Right lobe of liver (tissue), 6 donors: ENCODE measurements around the gene AMOTL2. TPM values are rescaled to one million over a fixed set of nuclear protein-coding genes. Genes with fewer than 3 reads are reported as not detected.
A peak's percentile ranks its signal among the peaks of the same experiment; 100 is the strongest.

Experiments used
- ATAC-seq, 4 donors: fragments of 200-7000 bp; cut with Tn5 transposase; one replicate each; pipeline ENCODE4 v1.9.1; 2020; ENCODE audit warnings: mild to moderate bottlenecking in 4 of 4, moderate library complexity in 4 of 4
- DNase-seq, 3 donors: peaks; one replicate each; pipeline ENCODE4 v3.0.0-alpha.2; 2020
- H3K27ac ChIP-seq, 3 donors: fragments of 200-600 bp; one replicate each; pipeline ENCODE4 v1.8.0; 2022
- H3K27me3 ChIP-seq, 2 donors: fragments of 200-600 bp; one replicate each; pipeline ENCODE4 v1.8.0; 2022
- H3K36me3 ChIP-seq, 4 donors: fragments of 200-600 bp; sonication (generic) in 1 of 4; one replicate each; pipeline versions ENCODE4 v1.5.1 to v1.8.0; 2017 to 2022; ENCODE audit warnings: control low read depth in 1 of 4
- H3K4me1 ChIP-seq, 4 donors: fragments of 200-600 bp; sonication (generic) in 1 of 4; one replicate each; pipeline versions ENCODE4 v1.5.1 to v1.8.0; 2017 to 2022; ENCODE audit warnings: control low read depth in 1 of 4
- H3K4me3 ChIP-seq, 3 donors: fragments of 200-600 bp; one replicate each; pipeline ENCODE4 v1.8.0; 2022
- H3K9me3 ChIP-seq, 4 donors: fragments of 200-600 bp; sonication (generic) in 1 of 4; one replicate each; pipeline versions ENCODE4 v1.5.1 to v1.8.0; 2017 to 2022; ENCODE audit warnings: control low read depth in 1 of 4
- CTCF ChIP-seq, 4 donors: fragments of 200-600 bp in 3 of 4; fragments of 450-650 bp in 1 of 4; IDR thresholded peaks; one replicate each; pipeline versions ENCODE4 v1.5.1 to v1.8.0; 2016 to 2022; ENCODE audit warnings: antibody characterized with exemption in 4 of 4, mild to moderate bottlenecking in 2 of 4
- POLR2A ChIP-seq: fragments of 450-650 bp; IDR thresholded peaks from one replicate; pipeline ENCODE4 v1.6.1; 2017; ENCODE audit warnings: antibody characterized with exemption, mild to moderate bottlenecking
- WGBS: methylation state at CpG from one replicate; pipeline ENCODE4 v1.1.6; 2018; ENCODE audit warnings: low coverage, low lambda C conversion rate; ENCODE audit not compliant: insufficient coverage; ENCODE audit errors: missing lambda C conversion rate; 5-methylcytosine and 5-hydroxymethylcytosine counted together
- intact Hi-C, 2 donors: fragments of 100-400 bp; cut with DNase I; formaldehyde crosslinking; loops; one replicate each; pipeline versions ENCODE4 v1.11.2 to v1.14.1; 2022
- total RNA-seq, 6 experiments: library from RNA; depleted of rRNA in 2 of 6; stranded (reverse); fragments of >200 nt in 2 of 6; fragmentation: NEBNext Ultra II Directional in 3 of 6; extraction: Animal tissue kit (Norgen Biotek cat#: 25700) in 3 of 6; gene quantifications; one replicate each; pipeline versions ENCODE4 v1.1.0 to v1.2.4, GENCODE V29; 2016 to 2023
- donor health status: DM: no; HTN: yes; CAD: no.
- donor health status: DM: no; HTN: no; CAD: no.
- donor health status: DM: no; HTN: no; CAD: no.
- donor health status: DM: no; HTN: yes; CAD: no.
- donor health status: DM: no; HTN: yes; CAD: no.

Gene AMOTL2
- total RNA-seq, 6 experiments from 2014 or later, result 18.0 to 33.3 (median 21.8) TPM

- TF ChIP-seq POLR2A, result no peak
- TF ChIP-seq CTCF (IDR thresholded peaks at IDR 0.05), result no peak
- 42% methylated on average over 4 of the region's 6 CpGs for WGBS
- H3K27ac ChIP-seq, result no peak overlapping the region
- H3K4me1 ChIP-seq, result no peaks in the 10 kb centered on the region
- intact Hi-C loops, result no loop called here
- no peak overlapping the region for H3K4me3 ChIP-seq
- DNase-seq (no peak), ATAC-seq (peak in 2 of 4 donors; percentile 27 to 43)
- H3K36me3 ChIP-seq, result no peaks in the 10 kb centered on the region
- H3K27me3 ChIP-seq, result no peaks in the 10 kb centered on the region
- H3K9me3 ChIP-seq, result no peaks in the 10 kb centered on the region
Observed at GRCh38 chr3:134336587-134336986, 37.7 kb downstream of the AMOTL2 start.

GRCh38 chr3:134334901-134335280, 39.4 kb downstream of the AMOTL2 start:
- no peak for ATAC-seq
- no peak overlapping the region for H3K27ac ChIP-seq
- H3K4me1 ChIP-seq, result no peaks in the 10 kb centered on the region
- no peak overlapping the region for H3K4me3 ChIP-seq
- H3K27me3 ChIP-seq, result no peaks in the 10 kb centered on the region
- H3K9me3 ChIP-seq, result no peaks in the 10 kb centered on the region
- 44% methylated on average over 2 of the region's 2 CpGs for WGBS
- no peaks in the 10 kb centered on the region for H3K36me3 ChIP-seq
- TF ChIP-seq CTCF (IDR thresholded peaks at IDR 0.05), result no peak
- TF ChIP-seq POLR2A, result no peak
- intact Hi-C loops, result no loop called here
- DNase-seq, result no peak

- H3K36me3 ChIP-seq, result no peaks in the 10 kb centered on the region
- intact Hi-C loops, result no loop called here
- ATAC-seq, result no peak
- peak overlapping the region in 1 of 3 donors; percentile 5 for H3K27ac ChIP-seq
- no peaks in the 10 kb centered on the region for H3K4me1 ChIP-seq
- DNase-seq, result no peak
- WGBS, result no CpG with 5 or more reads among the region's 3 CpGs
- no peaks in the 10 kb centered on the region for H3K9me3 ChIP-seq
- no peak overlapping the region for H3K4me3 ChIP-seq
- no peak for TF ChIP-seq CTCF (IDR thresholded peaks at IDR 0.05)
- no peak for TF ChIP-seq POLR2A
- no peaks in the 10 kb centered on the region for H3K27me3 ChIP-seq
Observed at GRCh38 chr3:134334231-134334900, 39.9 kb downstream of the AMOTL2 start.

GRCh38 chr3:134333522-134334181, 40.6 kb downstream of the AMOTL2 start:
- H3K36me3 ChIP-seq, result no peaks in the 10 kb centered on the region
- DNase-seq (no peak), ATAC-seq (peak in 2 of 4 donors; percentile 23 to 25)
- H3K4me3 ChIP-seq, result no peak overlapping the region
- H3K4me1 ChIP-seq, result no peaks in the 10 kb centered on the region
- 61% methylated on average over 8 of the region's 10 CpGs for WGBS
- H3K27me3 ChIP-seq, result no peaks in the 10 kb centered on the region
- H3K9me3 ChIP-seq, result no peaks in the 10 kb centered on the region
- intact Hi-C loops, result no loop called here
- H3K27ac ChIP-seq, result peak overlapping the region in 1 of 3 donors; percentile 5
- TF ChIP-seq CTCF (IDR thresholded peaks at IDR 0.05), result no peak
- TF ChIP-seq POLR2A, result no peak
